ENCODE measurements around the gene USP3. TPM values are rescaled to one million over a fixed set of nuclear protein-coding genes. Genes with fewer than 3 reads are reported as not detected.

USP3 gene
- total and polyA plus RNA-seq, 2 of the 13 experiments (the other 11 are each of a cell fraction or from before 2014, with no cell fraction given) = 14.3 to 61.2 TPM

DNA sequence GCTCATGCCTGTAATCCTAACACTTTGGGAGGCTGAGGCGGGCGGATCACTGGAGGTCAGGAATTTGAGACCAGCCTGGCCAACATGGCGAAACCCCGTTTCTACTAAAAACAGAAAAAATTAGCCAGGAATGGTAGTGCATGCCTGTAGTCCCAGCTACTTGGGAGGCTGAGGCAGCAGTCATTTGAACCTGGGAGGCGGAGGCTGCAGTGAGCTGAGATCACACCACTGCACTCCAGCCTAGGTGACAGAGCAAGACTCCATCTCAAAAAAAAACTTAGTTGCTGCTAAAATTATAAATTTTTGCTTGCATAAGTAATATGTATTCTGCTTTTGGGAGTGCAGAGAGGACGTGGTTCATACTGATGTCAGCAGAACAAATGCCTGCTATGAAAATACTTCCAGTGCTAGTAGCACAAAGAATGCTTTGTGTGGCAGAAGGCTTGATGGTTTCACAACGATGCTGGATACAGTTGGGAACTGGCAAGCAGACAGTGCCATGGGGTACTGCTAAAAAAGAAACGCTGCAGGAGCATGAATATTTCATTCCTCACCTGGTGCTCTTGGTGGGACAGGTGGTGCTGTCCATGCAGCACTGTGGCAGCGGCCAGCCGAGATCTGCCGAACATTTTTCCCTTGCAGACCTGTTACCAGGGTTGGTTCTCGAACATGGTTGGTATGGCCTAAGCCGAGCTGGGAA is 123.9 kb downstream of the USP3 start:
- H3K27ac ChIP-seq (ENCODE audit: extremely low read length, insufficient read depth, low read length) = no peak overlapping the region
- FAIRE-seq = no peak
- H3K27me3 ChIP-seq (ENCODE audit: control insufficient read depth in 1 of 2, insufficient read depth in 2 of 2, low read length in 2 of 2) = no peaks in the 10 kb centered on the region
- H3K4me1 ChIP-seq (ENCODE audit: insufficient read depth, low read length) = no peaks in the 10 kb centered on the region
- TF ChIP-seq, protein P1, sequence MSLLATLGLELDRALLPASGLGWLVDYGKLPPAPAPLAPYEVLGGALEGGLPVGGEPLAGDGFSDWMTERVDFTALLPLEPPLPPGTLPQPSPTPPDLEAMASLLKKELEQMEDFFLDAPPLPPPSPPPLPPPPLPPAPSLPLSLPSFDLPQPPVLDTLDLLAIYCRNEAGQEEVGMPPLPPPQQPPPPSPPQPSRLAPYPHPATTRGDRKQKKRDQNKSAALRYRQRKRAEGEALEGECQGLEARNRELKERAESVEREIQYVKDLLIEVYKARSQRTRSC (CRISPR knock-in tag; IDR thresholded peaks at IDR 0.05; ENCODE audit: low read depth) = no peak
- no peak for TF ChIP-seq FOXC1 (CRISPR knock-in tag; IDR thresholded peaks at IDR 0.05; ENCODE audit: borderline replicate concordance)
- TF ChIP-seq ZNF33A (CRISPR knock-in tag; IDR thresholded peaks at IDR 0.05; ENCODE audit: borderline replicate concordance) = no peak
- TF ChIP-seq, protein P2, sequence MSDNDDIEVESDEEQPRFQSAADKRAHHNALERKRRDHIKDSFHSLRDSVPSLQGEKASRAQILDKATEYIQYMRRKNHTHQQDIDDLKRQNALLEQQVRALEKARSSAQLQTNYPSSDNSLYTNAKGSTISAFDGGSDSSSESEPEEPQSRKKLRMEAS (IDR thresholded peaks at IDR 0.05) = no peak
- TF ChIP-seq ISX (CRISPR knock-in tag; conservative IDR thresholded peaks at IDR 0.05) = no peak
- TF ChIP-seq PRPF4 (IDR thresholded peaks at IDR 0.05; ENCODE audit: low read depth, low read length, poor library complexity, severe bottlenecking) = no peak
- no peak for TF ChIP-seq ZNF891 (CRISPR knock-in tag; IDR thresholded peaks at IDR 0.05)
- TF ChIP-seq, protein P3, sequence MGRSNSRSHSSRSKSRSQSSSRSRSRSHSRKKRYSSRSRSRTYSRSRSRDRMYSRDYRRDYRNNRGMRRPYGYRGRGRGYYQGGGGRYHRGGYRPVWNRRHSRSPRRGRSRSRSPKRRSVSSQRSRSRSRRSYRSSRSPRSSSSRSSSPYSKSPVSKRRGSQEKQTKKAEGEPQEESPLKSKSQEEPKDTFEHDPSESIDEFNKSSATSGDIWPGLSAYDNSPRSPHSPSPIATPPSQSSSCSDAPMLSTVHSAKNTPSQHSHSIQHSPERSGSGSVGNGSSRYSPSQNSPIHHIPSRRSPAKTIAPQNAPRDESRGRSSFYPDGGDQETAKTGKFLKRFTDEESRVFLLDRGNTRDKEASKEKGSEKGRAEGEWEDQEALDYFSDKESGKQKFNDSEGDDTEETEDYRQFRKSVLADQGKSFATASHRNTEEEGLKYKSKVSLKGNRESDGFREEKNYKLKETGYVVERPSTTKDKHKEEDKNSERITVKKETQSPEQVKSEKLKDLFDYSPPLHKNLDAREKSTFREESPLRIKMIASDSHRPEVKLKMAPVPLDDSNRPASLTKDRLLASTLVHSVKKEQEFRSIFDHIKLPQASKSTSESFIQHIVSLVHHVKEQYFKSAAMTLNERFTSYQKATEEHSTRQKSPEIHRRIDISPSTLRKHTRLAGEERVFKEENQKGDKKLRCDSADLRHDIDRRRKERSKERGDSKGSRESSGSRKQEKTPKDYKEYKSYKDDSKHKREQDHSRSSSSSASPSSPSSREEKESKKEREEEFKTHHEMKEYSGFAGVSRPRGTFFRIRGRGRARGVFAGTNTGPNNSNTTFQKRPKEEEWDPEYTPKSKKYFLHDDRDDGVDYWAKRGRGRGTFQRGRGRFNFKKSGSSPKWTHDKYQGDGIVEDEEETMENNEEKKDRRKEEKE (IDR thresholded peaks at IDR 0.05) = no peak
- TF ChIP-seq STAG1 (CRISPR knock-in tag; IDR thresholded peaks at IDR 0.05) = no peak
- TF ChIP-seq, protein P4, sequence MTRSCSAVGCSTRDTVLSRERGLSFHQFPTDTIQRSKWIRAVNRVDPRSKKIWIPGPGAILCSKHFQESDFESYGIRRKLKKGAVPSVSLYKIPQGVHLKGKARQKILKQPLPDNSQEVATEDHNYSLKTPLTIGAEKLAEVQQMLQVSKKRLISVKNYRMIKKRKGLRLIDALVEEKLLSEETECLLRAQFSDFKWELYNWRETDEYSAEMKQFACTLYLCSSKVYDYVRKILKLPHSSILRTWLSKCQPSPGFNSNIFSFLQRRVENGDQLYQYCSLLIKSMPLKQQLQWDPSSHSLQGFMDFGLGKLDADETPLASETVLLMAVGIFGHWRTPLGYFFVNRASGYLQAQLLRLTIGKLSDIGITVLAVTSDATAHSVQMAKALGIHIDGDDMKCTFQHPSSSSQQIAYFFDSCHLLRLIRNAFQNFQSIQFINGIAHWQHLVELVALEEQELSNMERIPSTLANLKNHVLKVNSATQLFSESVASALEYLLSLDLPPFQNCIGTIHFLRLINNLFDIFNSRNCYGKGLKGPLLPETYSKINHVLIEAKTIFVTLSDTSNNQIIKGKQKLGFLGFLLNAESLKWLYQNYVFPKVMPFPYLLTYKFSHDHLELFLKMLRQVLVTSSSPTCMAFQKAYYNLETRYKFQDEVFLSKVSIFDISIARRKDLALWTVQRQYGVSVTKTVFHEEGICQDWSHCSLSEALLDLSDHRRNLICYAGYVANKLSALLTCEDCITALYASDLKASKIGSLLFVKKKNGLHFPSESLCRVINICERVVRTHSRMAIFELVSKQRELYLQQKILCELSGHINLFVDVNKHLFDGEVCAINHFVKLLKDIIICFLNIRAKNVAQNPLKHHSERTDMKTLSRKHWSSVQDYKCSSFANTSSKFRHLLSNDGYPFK (CRISPR knock-in tag; IDR thresholded peaks at IDR 0.05; ENCODE audit: borderline replicate concordance) = no peak
- TF ChIP-seq IKZF1 (IDR thresholded peaks at IDR 0.05) = no peak
- TF ChIP-seq GFI1 (CRISPR knock-in tag; IDR thresholded peaks at IDR 0.05; ENCODE audit: borderline replicate concordance) = no peak
- no peak for TF ChIP-seq KLF9 (CRISPR knock-in tag; IDR thresholded peaks at IDR 0.05; ENCODE audit: low read depth)
- TF ChIP-seq NFRKB (IDR thresholded peaks at IDR 0.05) = no peak
- no peaks in the 10 kb centered on the region for H3K9me3 ChIP-seq (ENCODE audit: low read length)
- no peak overlapping the region for H2AFZ ChIP-seq (ENCODE audit: low read length)
- intact Hi-C loops (cut with micrococcal nuclease; ENCODE audit: unreplicated experiment) = no loop called here
- H3K36me3 ChIP-seq (replicated peaks in 1 of 2; ENCODE audit: control insufficient read depth in 1 of 2, insufficient read depth in 2 of 2, low read length in 2 of 2) = peaks cover 6 to 48% of the 10 kb centered on the region in 2 experiments
- in situ Hi-C loops (cut with HindIII; ENCODE audit: extremely low pct_ligation_motif_present, low pct_unique_long_range_greater_than_20kb) = no loop called here
- ChIA-PET POLR2A (no interaction called here), CTCF (ENCODE audit: low intra/inter-chr PET ratio, low total read pairs) (no interaction called here)
- no TSS peak for BruUV-seq (replicated peaks)
- 90% methylated on average over 13 of the region's 13 CpGs for WGBS (ENCODE audit: low lambda C conversion rate)
- no peak for ATAC-seq
- no peak overlapping the region for H3K4me2 ChIP-seq (ENCODE audit: low read depth, low read length)
- H4K20me1 ChIP-seq (ENCODE audit: insufficient read depth, low read length) = no peaks in the 10 kb centered on the region
- no peaks in the 10 kb centered on the region for H3K79me2 ChIP-seq (ENCODE audit: insufficient read depth, low read length)
- no peak overlapping the region for H3K9ac ChIP-seq (ENCODE audit: insufficient read depth, low read depth, low read length)
- DNase-seq (ENCODE audit: low spot score) = no peak
- no peak overlapping the region for H3K4me3 ChIP-seq (replicated peaks in 1 of 3; ENCODE audit: insufficient read depth in 1 of 3, low read depth in 2 of 3, low read length in 3 of 3)

Measured in HepG2 (cell line).